Ovary (tissue), 9 donors: Measurements from ENCODE around the gene CSK. TPM values are rescaled to one million over a fixed set of nuclear protein-coding genes. Genes with fewer than 3 reads are reported as not detected.

Experiments
- DNase-seq, 5 donors: peaks; one replicate each; pipeline ENCODE4 v3.0.0-alpha.2; 2019 to 2020
- H3K27ac ChIP-seq, 2 donors: fragments of 200-600 bp; one replicate each; pipeline versions ENCODE4 v1.5.1 to v1.8.0; 2019 to 2022
- H3K27me3 ChIP-seq: fragments of 200-600 bp; one replicate; pipeline ENCODE4 v1.8.0; 2022
- H3K36me3 ChIP-seq: fragments of 200-600 bp; sonication (generic); one replicate; pipeline ENCODE4 v1.5.1; 2019
- H3K4me1 ChIP-seq: one replicate; pipeline ENCODE4 v1.8.1; 2013; ENCODE audit warnings: mild to moderate bottlenecking, moderate library complexity; ENCODE audit not compliant: insufficient read depth
- H3K4me3 ChIP-seq: fragments of 200-600 bp; sonication (generic); one replicate; pipeline ENCODE4 v1.5.1; 2017
- H3K9me3 ChIP-seq, 2 donors: fragments of 200-600 bp in 1 of 2; sonication (generic) in 1 of 2; one replicate each; pipeline versions ENCODE4 v1.5.1 to v1.8.1; 2013 to 2019; ENCODE audit warnings: mild to moderate bottlenecking in 1 of 2, moderate library complexity in 1 of 2
- EP300 ChIP-seq: sonication (generic); formaldehyde crosslinking; IDR thresholded peaks from one replicate; pipeline ENCODE4 v1.6.1; 2017; ENCODE audit warnings: antibody characterized with exemption
- POLR2A ChIP-seq: fragments of 450-650 bp; IDR thresholded peaks from one replicate; pipeline ENCODE4 v1.6.1; 2017; ENCODE audit warnings: antibody characterized with exemption, mild to moderate bottlenecking, moderate library complexity
- WGBS, 3 donors: extraction: QIAGEN DNeasy Blood & Tissue Kit in 1 of 3; methylation state at CpG; one replicate each; pipeline versions ENCODE4 v1.1.5 to v1.1.7; 2013 to 2017; 5-methylcytosine and 5-hydroxymethylcytosine counted together
- intact Hi-C, 4 donors: fragments of 100-400 bp; cut with DNase I; formaldehyde crosslinking; loops; one replicate each; pipeline versions ENCODE4 v1.11.0 to v1.15.1; 2022 to 2023
- polyA plus RNA-seq, 2 donors: library from polyadenylated mRNA; stranded (reverse); fragments of 200-250 nt in 1 of 2; fragments of 350-450 nt in 1 of 2; fragmentation: Illumina TruSeq in 1 of 2; extraction: RNeasy Lipid Tissue Mini Kit (QIAGEN cat#74804) in 1 of 2; gene quantifications; one replicate each; pipeline ENCODE4 v1.2.3, GENCODE V29; 2013 to 2014
- total RNA-seq, 7 donors: library from RNA; depleted of rRNA in 2 of 7; stranded (reverse); fragments of >200 nt in 2 of 7; fragmentation: NEBNext Ultra II Directional in 3 of 7; extraction: Animal tissue kit (Norgen Biotek cat#: 25700) in 3 of 7; gene quantifications; one replicate each; pipeline versions ENCODE4 v1.1.0 to v1.2.4, GENCODE V29; 2016 to 2023
- TF ChIP-seq, protein P1 (sequence below), 3 donors: fragments of 450-650 bp in 2 of 3; fragments of 200-600 bp in 1 of 3; IDR thresholded peaks; one replicate each; pipeline versions ENCODE4 v1.5.1 to v1.8.0; 2016 to 2022; ENCODE audit warnings: antibody characterized with exemption in 3 of 3, mild to moderate bottlenecking in 1 of 3
- donor health status: DM: no; HTN: no; CAD: no; lungs with moderate emphysema.
- donor health status: DM: no; HTN: no; CAD: no.
- donor health status: Bipolar disorder and iron deficiency.
- donor health status: DM: yes; HTN: yes; CAD: no.
- donor health status: DM: no; HTN: no; CAD: no.
- donor health status: DM: yes; HTN: yes; CAD: no.

Gene CSK
- total and polyA plus RNA-seq, 9 donors = 9.2 to 49.6 (median 41.1) TPM

DNA sequence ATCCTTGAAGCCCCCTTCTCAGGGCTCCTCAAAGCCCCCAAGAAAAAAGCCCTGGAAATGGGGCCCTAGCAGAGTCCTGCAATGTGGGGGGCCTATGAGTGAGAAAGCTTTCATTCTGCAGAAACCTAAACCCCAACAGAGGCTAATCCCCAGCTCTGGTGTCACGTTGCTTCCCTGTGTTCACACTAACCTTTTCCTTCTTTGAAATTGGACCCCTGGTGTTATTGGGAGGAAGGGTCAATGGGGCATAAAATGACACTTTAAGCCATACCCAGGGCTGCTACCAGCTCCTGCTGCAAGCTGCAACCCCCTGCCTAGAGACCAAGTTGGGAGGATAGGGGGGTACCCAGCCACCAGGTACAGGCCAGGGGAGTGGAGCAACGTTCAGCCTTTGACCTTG is 31.1 kb upstream of the CSK start:
- Histone ChIP-seq H3K36me3 (no peaks in the 10 kb centered on the region), H3K4me3 (no peak overlapping the region), H3K9me3 (no peaks in the 10 kb centered on the region), H3K27me3 (no peaks in the 10 kb centered on the region), H3K4me1 (no peaks in the 10 kb centered on the region), H3K27ac (no peak overlapping the region)
- WGBS, 3 donors = 33 to 44% (median 38%) methylated on average over 2 of the region's 2 CpGs
- TF ChIP-seq POLR2A (no peak), EP300 (no peak)
- TF ChIP-seq, protein P1, sequence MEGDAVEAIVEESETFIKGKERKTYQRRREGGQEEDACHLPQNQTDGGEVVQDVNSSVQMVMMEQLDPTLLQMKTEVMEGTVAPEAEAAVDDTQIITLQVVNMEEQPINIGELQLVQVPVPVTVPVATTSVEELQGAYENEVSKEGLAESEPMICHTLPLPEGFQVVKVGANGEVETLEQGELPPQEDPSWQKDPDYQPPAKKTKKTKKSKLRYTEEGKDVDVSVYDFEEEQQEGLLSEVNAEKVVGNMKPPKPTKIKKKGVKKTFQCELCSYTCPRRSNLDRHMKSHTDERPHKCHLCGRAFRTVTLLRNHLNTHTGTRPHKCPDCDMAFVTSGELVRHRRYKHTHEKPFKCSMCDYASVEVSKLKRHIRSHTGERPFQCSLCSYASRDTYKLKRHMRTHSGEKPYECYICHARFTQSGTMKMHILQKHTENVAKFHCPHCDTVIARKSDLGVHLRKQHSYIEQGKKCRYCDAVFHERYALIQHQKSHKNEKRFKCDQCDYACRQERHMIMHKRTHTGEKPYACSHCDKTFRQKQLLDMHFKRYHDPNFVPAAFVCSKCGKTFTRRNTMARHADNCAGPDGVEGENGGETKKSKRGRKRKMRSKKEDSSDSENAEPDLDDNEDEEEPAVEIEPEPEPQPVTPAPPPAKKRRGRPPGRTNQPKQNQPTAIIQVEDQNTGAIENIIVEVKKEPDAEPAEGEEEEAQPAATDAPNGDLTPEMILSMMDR (IDR thresholded peaks at IDR 0.05) = no peak
- no peak for DNase-seq
- intact Hi-C loops = no loop called here

DNA sequence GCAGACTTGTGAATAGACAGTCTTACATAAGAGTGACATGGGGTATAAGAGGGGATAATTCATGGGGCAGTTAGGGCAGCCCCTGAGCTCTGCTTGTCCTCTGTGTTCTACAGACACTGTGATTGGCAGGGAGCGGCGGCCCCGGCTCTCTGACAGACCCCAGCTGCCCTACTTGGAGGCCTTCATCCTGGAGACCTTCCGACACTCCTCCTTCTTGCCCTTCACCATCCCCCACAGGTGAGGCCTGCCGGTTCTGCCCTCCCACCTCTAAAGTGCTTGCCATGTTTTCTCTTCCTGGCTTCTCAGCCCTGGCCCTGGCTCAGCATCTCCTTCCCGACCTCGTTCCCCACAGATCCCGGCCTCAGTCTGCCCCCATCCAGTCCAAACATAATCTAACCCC is 29.9 kb upstream of the CSK start:
- DNase-seq = no peak
- no peak for TF ChIP-seq EP300
- TF ChIP-seq POLR2A = no peak
- TF ChIP-seq, protein P1 (IDR thresholded peaks at IDR 0.05) = no peak
- no peaks in the 10 kb centered on the region for H3K27me3 ChIP-seq
- H3K4me1 ChIP-seq = no peaks in the 10 kb centered on the region
- H3K27ac ChIP-seq = no peak overlapping the region
- H3K9me3 ChIP-seq = no peaks in the 10 kb centered on the region
- WGBS, 3 donors = 57 to 64% (median 58%) methylated on average over 8 of the region's 8 CpGs
- H3K36me3 ChIP-seq = no peaks in the 10 kb centered on the region
- intact Hi-C loops = no loop called here
- H3K4me3 ChIP-seq = no peak overlapping the region

DNA sequence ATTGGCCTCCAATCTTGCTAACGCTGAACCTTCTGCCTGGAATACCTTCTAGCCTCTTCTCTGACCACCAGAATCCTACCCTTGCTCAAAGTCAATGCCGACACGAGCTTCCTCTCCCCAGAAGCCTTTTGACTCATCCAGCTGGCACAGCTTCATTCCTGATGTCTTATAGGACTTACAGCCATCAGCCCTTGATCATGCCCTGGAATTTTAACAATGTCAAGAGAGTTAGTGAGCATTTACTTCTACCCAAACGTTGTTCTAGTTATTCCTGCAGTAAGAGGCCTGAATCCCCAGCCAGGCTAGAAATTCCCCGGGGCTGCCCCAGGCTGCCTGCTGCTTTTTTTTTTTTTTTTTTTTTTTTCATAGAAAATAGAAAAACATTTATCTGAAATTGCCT is 29.3 kb upstream of the CSK start:
- TF ChIP-seq POLR2A (no peak), EP300 (no peak)
- TF ChIP-seq, protein P1 (IDR thresholded peaks at IDR 0.05) = no peak
- Histone ChIP-seq H3K27ac (no peak overlapping the region), H3K4me3 (no peak overlapping the region), H3K9me3 (no peaks in the 10 kb centered on the region), H3K36me3 (no peaks in the 10 kb centered on the region), H3K4me1 (no peaks in the 10 kb centered on the region), H3K27me3 (no peaks in the 10 kb centered on the region)
- intact Hi-C loops = no loop called here
- WGBS, 3 donors = 22 to 37% (median 24%) methylated on average over 5 of the region's 5 CpGs
- DNase-seq = no peak

DNA sequence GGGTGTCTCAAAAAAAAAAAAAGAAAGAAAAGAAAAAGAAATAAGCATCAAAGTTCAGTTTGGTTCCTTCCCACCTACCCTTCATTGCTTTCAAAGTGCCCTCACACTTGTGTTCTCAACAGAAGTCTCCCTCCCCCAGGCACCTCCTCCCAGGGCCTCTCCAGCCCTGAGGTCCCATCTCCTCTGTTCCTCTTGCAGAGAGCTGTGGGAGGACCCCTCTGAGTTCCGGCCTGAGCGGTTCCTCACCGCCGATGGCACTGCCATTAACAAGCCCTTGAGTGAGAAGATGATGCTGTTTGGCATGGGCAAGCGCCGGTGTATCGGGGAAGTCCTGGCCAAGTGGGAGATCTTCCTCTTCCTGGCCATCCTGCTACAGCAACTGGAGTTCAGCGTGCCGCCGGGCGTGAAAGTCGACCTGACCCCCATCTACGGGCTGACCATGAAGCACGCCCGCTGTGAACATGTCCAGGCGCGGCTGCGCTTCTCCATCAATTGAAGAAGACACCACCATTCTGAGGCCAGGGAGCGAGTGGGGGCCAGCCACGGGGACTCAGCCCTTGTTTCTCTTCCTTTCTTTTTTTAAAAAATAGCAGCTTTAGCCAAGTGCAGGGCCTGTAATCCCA is 27.2 kb upstream of the CSK start:
- no peaks in the 10 kb centered on the region for H3K9me3 ChIP-seq
- no peak overlapping the region for H3K27ac ChIP-seq
- no peak for DNase-seq
- TF ChIP-seq EP300 = no peak
- no peak for TF ChIP-seq POLR2A
- TF ChIP-seq, protein P1 (IDR thresholded peaks at IDR 0.05) = no peak
- H3K4me3 ChIP-seq = no peak overlapping the region
- no peaks in the 10 kb centered on the region for H3K36me3 ChIP-seq
- H3K4me1 ChIP-seq = no peaks in the 10 kb centered on the region
- intact Hi-C loops = no loop called here
- 66 to 77% (median 73%) methylated on average over 20 of the region's 20 CpGs for WGBS, 3 donors
- no peaks in the 10 kb centered on the region for H3K27me3 ChIP-seq
